ENCODE data around the gene DAB2.
"Not testable (repeated sequence)": the region's sequence is repeated elsewhere in the genome, so short reads cannot be mapped to it uniquely, and the experiment has no call there.

Gene DAB2

GRCh38 chr5:39417979-39418378, 6.8 kb downstream of the DAB2 start:
- DNase-seq, result no peak

- no peak for DNase-seq
Measured at GRCh38 chr5:39415201-39415600, 9.6 kb downstream of the DAB2 start.

- DNase-seq, result no peak
Measured at GRCh38 chr5:39414426-39414825, 10.4 kb downstream of the DAB2 start.

GRCh38 chr5:39413771-39414170, 11.0 kb downstream of the DAB2 start:
- DNase-seq, result no peak

- DNase-seq, result no peak
Measured at GRCh38 chr5:39412721-39413394, 11.9 kb downstream of the DAB2 start.

GRCh38 chr5:39411985-39412384, 12.8 kb downstream of the DAB2 start:
- no peak for DNase-seq

- DNase-seq, result no peak
Measured at GRCh38 chr5:39411061-39411460, 13.7 kb downstream of the DAB2 start.

- DNase-seq, result no peak
Measured at GRCh38 chr5:39409033-39409432, 15.7 kb downstream of the DAB2 start.

GRCh38 chr5:39405083-39405843, 19.5 kb downstream of the DAB2 start:
- no peak for DNase-seq

- DNase-seq, result not testable (repeated sequence)
Measured at GRCh38 chr5:39403761-39404160, 21.0 kb downstream of the DAB2 start.

- DNase-seq, result not testable (repeated sequence)
Measured at GRCh38 chr5:39402140-39402539, 22.6 kb downstream of the DAB2 start.

GRCh38 chr5:39400713-39401578, 23.8 kb downstream of the DAB2 start:
- no peak for DNase-seq

GRCh38 chr5:39399135-39400036, 25.4 kb downstream of the DAB2 start:
- DNase-seq, result peak; percentile 32

- no peak for DNase-seq
Measured at GRCh38 chr5:39396843-39397242, 27.9 kb downstream of the DAB2 start.

GRCh38 chr5:39395521-39395920, 29.3 kb downstream of the DAB2 start:
- DNase-seq, result no peak

- DNase-seq, result no peak
Measured at GRCh38 chr5:39394946-39395345, 29.8 kb downstream of the DAB2 start.

- no peak for DNase-seq
Measured at GRCh38 chr5:39390945-39391344, 33.8 kb downstream of the DAB2 start.

- no peak for DNase-seq
Measured at GRCh38 chr5:39387293-39387692, 37.5 kb downstream of the DAB2 start.

- no peak for DNase-seq
Measured at GRCh38 chr5:39384271-39384670, 40.5 kb downstream of the DAB2 start.

GRCh38 chr5:39381376-39381775, 43.4 kb downstream of the DAB2 start:
- DNase-seq, result no peak

- no peak for DNase-seq
Measured at GRCh38 chr5:39379693-39380092, 45.1 kb downstream of the DAB2 start.

GRCh38 chr5:39377613-39378012, 47.2 kb downstream of the DAB2 start:
- DNase-seq, result no peak
